Measurements from ENCODE around the gene F10. TPM values are rescaled to one million over a fixed set of nuclear protein-coding genes. Genes with fewer than 3 reads are reported as not detected.

The F10 gene
- total and polyA plus RNA-seq, 9 of the 15 experiments (the other 6 are each of a cell fraction or from before 2014, with no cell fraction given), result 0.04 to 0.09 (median 0.07) TPM; not detected in 5

DNA sequence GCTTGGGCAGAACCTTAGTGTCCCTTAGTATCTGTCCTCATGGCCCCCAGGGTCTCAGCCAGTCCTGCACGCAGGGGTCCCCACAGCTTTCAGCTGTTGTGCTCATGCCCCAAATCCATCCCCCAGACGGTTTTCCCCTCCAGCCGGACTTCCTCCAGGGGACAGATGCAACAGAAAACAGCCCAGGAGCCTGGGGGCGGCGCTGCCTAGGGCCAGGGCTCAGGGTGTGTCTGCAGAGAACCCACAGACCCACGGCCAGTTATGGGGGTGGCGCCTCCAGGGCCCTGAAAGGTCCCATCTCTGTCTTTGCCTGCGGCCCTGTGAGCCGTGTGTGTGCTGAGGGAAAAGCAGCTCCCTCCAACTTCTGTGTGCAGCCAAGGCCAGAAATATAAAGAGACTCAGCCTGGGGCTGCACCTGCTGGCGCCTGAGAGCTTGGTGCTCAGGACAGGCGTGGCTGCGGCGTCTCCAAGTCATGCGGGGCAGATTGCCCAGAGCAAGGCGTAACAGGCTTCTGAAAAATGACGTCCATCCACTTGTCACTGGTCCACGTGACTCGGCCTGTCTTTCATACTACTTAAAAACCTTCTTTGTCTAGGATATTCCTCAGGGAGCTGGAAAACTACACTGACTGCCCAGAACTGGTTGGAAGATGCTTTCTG lies 39.1 kb upstream of the F10 start (continued):
- TF ChIP-seq ZBTB26 (CRISPR knock-in tag; IDR thresholded peaks at IDR 0.05), result no peak

GRCh38 chr13:113084094-113084942 lies 38.3 kb upstream of the F10 start:
- Histone ChIP-seq H3K4me2 (ENCODE audit: insufficient read depth, low read length) (no peak overlapping the region), H3K9me3 (replicated peaks; ENCODE audit: control insufficient read depth, insufficient read depth, low read depth, low read length) (no peaks in the 10 kb centered on the region), H3K9me1 (ENCODE audit: control insufficient read depth, insufficient read depth, low read length) (no peaks in the 10 kb centered on the region), H3K79me2 (ENCODE audit: control insufficient read depth, insufficient read depth, low read length) (no peaks in the 10 kb centered on the region), H3K4me1 (replicated peaks in 1 of 2; ENCODE audit: control insufficient read depth in 2 of 2, insufficient read depth in 2 of 2, low read length in 2 of 2) (peaks cover 0 to 11% of the 10 kb centered on the region in 2 experiments; a peak in 2 of 5 replicates), H3K27me3 (ENCODE audit: control insufficient read depth in 2 of 2, insufficient read depth in 2 of 2, low read length in 2 of 2) (peaks cover 14 to 70% of the 10 kb centered on the region in 2 experiments), H3K9ac (ENCODE audit: insufficient read depth in 1 of 2, low read depth in 2 of 2, low read length in 2 of 2) (no peak overlapping the region), H3K36me3 (ENCODE audit: control insufficient read depth, insufficient read depth, low read length) (no peaks in the 10 kb centered on the region), H3K27ac (ENCODE audit: extremely low read depth, low read depth, low read length) (no peak overlapping the region), H4K20me1 (replicated peaks; ENCODE audit: control insufficient read depth, insufficient read depth, low read length) (peaks cover 15% of the 10 kb centered on the region), H3K4me3 (no peak overlapping the region), H2AFZ (ENCODE audit: low read depth, low read length) (no peak overlapping the region)
- no peak for ATAC-seq
- ChIA-PET CTCF (ENCODE audit: low intra/inter-chr PET ratio) (no interaction called here), POLR2A (no interaction called here)
- BruUV-seq (replicated peaks), result no TSS peak
- 30% methylated on average over 17 of the region's 25 CpGs for WGBS (ENCODE audit: insufficient coverage, low coverage, missing lambda C conversion rate)
- intact Hi-C loops (cut with micrococcal nuclease), result no loop called here
- DNase-seq (ENCODE audit: extremely low read depth in 1 of 4, low spot score in 3 of 4), result no peak
- in situ Hi-C loops (cut with MboI), result no loop called here
- TF ChIP-seq ATF1 (CRISPR knock-in tag; IDR thresholded peaks at IDR 0.05), result no peak
- TF ChIP-seq ATF1 (tag; IDR thresholded peaks at IDR 0.05), result 0 out of 2 replicates have a peak, but pooled peaks have one; percentile 1
- TF ChIP-seq MIER1 (IDR thresholded peaks at IDR 0.05; ENCODE audit: low read depth), result no peak
- no peak for FAIRE-seq

Data from K562 (cell line).